Nucleus accumbens (tissue), 56 donors: ENCODE measurements around the gene GLT1D1.

Source experiments
- DNase-seq, 56 donors: peaks; one replicate each; lab custom pipeline; 2025; lab: John Stamatoyannopoulos, UW

GLT1D1 gene

DNA sequence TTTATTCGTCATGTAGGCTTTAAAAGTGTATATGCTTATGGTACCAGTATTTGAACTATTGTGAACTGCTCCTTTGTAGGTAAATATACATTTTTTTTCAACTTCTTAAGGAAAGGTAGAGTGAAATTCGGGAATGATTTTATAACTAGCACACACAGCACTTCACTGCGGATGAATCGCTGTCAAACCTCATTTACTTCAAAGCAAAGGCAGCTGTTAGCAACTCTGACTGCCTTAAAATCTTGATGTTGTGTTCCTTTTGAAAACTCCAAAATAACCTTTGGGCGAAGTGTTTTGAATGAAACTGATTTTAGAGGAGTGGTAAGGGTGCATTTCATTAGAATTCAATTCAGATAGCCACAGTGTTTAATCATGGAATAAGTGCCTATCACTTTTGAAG is 95.8 kb downstream of the GLT1D1 start:
- DNase-seq, result no peak

DNA sequence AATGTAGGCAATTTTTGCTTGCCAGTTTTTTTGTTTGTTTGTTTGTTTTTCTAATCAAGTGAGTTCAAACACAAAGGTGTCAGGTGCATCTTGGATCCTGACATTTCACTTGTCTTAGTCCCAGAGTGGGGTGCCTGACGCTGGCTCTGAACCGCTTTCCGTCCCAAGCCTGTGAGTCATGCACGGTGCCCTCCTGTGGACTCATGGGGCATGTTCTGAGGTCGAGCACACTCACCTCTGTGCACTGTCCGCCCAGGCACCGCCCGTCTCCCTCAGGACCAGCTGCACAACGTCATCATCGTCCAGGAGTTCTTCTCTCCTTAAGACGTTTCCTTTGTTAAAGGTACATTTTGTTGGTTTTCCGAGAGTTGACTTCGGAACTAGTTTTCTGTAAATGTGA is 98.2 kb downstream of the GLT1D1 start:
- no peak for DNase-seq

DNA sequence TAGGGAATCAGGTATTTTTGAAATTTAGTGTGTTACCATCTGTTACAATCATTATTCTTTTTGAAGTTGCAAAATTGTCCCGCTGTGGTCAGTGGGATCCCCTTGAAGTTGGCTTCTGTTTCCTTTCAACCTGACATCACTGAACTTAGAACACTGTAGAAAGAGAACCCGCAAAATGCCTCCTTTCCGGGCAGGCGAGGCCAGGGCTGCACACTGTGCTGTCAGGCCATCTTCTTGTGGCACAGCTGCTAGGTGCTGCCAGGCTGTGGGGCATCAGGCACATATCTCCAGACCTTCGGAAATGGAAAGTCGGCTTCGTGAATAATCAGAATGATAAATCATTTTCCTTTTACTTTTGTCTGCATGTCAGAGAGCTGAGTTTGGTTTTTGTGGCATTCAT is 103.5 kb downstream of the GLT1D1 start:
- DNase-seq, result no peak

DNA sequence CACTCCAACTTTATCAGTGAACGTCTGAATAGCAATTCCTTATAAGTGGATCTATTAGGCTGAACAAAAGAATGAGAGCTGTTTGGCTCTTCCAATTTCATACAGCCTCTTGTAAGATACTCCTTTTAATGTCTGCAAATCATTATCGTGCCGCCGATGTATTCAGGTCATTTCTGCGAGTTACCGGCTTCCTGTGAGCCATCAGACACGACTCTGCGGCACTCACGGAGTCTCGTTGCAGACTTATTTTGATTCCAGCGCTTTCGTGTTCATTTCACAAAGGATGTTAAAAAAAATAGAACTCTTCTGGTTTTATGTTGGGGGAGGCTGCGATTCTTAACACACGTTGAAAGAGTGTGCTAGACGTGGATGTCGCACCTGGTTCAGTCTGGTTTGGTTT is 106.6 kb downstream of the GLT1D1 start:
- DNase-seq, result no peak

DNA sequence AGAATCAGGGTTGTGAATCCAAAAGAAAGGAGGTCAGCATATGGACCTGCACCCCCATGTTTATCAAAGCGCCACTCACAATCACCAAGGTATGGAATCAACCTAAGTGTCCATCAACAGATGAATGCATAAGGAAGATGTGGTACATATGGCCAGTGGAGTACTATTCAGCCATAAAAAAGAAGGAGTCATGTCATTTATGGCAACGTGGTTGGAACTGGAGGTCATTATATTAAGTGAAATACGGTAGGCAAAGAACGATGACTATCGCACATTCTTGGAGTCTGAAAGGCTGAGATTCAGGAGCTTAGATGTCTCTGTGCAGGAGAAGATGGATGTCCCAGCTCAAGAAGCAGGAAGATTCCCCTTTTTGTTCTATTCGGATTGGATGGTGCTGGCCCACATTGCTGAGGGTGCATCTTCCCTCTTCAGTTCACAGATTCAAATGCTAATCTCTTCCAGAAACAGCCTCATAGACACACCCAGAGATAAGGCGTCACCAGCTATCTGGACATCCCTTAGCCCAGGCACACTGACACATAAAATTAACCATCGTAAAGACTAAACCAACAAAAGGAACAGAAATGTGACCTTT is 108.1 kb downstream of the GLT1D1 start:
- DNase-seq, result no peak

DNA sequence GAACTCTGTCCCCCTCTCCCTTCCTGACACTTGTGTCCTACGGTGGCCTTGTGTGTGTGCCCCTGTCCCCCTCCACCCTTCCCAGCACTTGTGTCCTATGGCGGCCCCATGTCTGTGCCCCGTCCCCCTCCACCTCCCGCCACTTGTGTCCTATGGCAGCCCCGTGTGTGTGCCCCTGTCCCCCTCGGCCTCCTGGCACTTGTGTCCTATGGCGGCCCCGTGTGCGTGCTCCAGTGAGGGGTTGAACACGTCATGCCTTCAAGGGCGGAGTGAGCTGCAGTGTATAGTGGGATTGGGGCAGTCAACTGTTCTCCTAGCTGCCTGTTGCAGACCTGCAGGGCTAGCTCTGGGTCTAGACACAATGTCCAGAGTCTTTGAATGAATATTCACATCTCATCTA is 108.7 kb downstream of the GLT1D1 start:
- no peak for DNase-seq

DNA sequence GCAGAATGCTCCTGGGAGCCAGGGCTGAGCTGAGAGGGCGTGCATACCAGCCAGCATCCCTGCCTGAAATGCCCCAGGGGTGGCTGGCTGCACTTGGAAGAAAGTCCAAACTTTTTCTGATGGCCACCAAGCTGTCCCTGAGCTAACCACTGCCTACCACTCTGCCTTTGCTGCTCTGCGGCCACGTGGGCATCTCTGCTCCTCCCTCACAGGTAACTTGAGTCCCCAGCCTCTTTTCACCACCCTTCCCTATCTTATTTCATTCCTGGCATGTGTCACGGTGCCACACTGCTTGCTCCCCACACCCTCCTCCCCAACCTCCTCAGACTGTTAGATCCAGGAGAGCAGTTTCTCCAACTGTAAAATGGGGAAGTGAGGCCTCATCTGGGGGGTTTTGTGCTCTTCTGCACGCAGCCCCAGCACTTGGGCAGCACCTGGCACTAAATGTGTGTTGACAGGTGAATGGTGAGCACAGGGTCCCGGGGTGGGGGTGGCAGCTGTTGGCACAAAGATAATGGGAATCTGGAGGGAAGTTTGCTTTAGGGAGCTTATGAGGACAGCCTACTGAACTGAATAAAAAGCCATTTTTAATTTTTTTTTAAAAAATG is 113.0 kb downstream of the GLT1D1 start:
- no peak for DNase-seq

DNA sequence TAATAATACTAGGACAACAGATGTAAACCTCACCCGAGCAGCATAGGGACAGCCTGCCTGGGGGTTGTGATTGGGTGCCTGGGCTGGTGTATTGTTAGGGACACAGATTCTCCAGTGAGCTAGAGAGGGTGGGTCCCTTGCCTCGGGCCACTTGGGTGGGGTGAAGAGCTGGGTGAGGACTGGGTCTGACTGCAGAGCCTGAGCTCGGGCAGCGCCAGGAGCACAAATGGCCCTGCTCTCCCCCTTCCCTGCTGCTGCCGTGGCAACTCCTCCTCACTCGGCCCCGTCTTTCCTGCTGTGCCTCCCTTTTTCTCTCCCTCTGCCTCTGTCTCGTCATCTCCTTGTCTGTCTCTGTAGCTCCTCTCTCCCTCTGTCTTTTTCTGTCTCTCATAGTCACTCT is 115.4 kb downstream of the GLT1D1 start:
- no peak for DNase-seq

DNA sequence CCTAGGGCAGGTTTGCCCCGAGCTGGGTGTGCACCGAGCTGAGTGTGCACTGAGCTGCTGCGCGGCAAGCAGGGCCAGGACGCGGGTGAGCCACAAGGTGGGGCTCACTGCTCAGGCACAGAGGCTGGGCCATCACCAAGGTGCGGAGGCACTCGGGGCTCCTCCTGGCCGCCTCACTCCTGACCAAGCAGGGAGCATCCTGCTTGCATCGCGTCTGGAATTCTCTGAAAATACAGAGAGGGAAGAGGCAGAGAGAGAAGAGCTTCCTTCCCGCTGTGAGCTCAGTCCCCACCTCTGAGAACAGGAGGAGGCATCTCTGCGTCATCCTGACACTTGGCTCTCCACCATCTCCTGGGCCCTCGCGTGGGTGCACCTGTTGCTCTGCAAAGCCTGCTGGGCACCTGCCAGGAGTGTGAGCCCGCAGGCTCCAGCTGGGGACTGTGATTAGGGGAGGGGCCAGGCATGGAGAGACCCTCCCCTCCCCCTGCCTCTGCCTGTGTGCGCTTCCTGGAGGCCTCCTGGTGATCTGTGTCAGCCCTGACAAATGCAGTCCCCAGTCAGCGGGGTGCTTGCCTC is 116.3 kb downstream of the GLT1D1 start:
- peak in 44 of 56 donors; percentile 2 to 88 (median 50) for DNase-seq

DNA sequence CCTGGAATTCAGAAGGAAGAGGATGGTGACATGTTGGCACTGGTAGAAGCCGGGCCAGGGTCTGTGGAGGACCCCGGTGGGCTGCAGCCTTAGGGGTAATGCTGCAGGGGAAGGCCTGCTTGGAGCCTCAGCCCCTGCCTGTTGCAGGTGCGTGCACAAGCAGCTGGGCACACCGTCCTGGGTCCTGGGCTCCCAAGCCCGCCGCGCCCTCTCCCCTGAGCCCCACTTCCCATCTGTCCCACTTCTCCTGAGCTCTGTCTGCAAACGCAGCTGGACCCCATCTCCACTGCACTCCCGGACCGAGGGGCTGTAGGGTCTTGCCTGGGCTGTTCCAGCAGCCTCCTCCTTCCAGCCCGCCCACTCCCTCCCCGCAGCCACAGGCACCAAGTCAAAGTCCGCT is 116.8 kb downstream of the GLT1D1 start:
- DNase-seq, result no peak

DNA sequence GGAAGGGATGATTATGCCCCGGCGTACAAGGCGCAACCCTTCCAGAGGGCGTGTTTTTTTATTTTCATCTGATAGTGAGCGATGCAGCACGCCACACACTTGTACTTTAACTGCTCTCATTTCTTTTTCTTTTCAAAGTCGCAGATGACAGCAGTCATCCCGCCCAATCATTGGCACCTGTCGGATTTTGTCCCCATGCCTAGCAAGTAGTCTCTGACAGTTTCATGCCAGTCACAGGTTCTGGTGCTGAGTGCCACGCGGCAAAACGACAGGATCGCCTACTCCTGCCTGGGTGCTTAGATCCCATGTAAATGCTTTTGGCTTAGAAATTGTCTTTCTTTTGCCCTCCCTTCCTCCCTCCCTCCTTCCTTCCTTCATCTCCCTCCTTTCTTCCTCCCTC is 117.7 kb downstream of the GLT1D1 start:
- DNase-seq, result peak in 19 of 56 donors; percentile 5 to 64 (median 33)

DNA sequence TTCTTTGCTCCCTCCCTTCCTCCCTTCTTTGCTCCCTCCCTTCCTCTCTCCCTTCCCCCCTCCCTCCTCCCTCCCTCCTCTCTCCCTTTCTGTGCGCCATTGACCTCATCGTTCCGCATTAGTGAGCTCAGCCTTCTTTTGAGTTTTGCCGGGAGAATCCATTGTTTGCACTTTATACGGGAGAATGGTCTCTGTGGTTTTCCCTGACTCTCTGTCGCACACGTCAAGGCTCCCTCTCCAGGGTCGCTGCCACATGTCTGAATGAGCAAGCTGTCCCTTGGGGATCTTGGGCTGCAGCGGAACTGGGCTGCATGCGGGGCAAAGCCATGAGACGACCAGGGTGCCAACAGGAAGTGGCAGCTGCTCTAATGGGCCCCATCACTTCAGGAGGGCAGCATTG is 118.5 kb downstream of the GLT1D1 start:
- no peak for DNase-seq

DNA sequence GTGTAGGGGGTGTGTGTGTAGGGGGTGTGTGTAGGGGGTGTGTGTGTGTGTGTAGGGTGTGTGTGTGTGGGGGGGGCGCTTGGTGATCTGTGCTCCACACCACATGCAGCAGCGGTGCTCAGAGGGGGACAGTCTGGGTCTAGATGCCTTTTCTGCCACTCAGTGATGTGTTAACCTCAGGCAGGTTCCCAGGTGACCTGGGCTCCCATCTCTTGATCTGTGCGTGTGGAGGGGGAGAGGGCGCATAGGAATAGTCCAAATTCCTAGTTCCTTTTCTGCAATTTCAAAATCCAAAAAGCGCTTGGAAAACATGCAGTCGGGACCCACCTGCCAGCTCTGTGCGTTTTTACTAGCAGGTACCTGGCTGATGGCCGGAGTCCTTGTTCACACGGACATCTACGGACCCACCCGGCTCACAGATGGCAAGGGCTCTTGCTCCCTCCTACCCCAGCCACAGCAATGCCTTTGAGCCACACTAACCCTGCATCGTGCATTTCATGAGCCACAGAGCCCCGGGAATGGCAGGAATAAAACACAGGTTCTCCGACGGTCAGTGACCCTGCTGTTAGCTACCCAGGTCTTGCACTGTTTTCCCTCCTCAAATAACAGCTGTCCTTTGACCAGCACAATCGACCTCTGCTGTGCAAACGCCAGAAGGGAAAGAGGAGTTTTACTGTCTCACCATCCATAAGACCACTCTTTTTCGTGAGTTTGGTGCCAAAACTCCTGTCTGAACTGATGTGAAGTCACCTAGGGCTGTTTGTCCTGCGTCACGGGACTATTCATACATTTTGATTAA is 120.8 kb downstream of the GLT1D1 start:
- DNase-seq, result no peak

DNA sequence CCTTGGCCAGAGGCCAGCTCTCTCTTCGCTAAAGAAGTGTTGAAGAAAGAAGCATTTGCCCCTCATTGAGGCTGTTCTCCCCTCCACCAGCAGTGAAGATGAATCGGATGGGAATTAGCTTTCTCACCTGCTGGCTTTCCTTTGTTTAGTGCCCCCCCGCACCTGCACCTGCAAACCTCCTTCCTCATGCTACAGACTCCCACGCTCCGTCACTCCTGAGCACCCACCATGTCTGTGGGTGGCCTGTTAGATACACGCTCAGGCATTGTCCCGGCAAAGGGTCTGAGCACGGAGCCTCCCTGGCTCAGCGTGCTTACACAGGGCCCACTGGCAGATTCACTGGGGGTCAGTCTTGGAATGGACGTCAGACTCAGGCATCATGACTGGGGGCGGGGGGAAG is 121.6 kb downstream of the GLT1D1 start:
- peak in 10 of 56 donors; percentile 1 to 37 (median 10) for DNase-seq

DNA sequence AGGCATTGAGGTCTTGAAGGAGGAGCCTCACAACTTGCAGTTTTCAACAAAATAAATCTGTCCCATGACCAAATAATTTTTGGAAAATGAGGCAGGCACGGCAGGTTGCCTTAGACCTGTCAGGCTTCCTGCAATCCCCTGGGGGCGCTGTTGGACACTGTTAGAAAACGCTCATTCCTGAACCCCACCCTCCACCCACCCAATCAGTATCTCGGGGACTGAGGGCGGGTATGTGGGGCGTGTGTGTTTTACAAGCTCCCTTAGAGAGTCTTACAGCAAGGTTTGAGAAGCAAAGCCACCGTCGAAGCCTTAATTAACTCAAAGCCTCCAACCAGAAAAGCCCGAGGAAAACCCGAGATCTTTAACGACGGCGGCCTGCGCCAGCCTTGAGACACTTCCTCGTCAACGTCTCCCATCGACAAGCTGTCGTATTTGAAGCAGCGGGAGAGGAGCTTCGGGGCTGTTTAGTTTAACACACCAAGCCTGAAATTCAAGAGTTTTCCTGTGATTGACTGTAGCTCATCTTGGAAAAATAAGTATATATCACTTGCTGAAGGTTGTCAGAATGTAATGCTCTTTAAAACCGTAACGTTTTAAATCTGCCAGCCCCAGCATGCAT is 123.0 kb downstream of the GLT1D1 start:
- DNase-seq, result peak in 42 of 56 donors; percentile 2 to 87 (median 54)

DNA sequence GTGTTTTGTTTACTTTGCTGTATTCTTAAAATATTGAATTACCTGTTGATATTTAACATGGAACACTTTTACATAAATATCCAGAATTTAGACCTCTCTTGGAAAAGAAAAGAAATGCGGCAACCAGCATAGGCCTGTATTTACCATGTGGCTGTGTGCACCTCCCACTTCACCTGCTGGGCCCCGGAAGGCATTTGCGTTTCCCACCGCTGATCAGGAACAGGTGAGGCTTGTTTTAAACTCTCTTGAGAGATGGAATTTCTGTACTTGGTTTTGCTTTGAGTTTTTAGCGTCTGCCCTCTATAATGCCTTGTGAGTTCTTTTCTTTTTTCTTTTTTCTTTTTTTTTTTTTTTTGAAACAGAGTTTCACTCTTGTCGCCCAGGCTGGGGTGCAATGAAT is 124.2 kb downstream of the GLT1D1 start:
- DNase-seq, result no peak

DNA sequence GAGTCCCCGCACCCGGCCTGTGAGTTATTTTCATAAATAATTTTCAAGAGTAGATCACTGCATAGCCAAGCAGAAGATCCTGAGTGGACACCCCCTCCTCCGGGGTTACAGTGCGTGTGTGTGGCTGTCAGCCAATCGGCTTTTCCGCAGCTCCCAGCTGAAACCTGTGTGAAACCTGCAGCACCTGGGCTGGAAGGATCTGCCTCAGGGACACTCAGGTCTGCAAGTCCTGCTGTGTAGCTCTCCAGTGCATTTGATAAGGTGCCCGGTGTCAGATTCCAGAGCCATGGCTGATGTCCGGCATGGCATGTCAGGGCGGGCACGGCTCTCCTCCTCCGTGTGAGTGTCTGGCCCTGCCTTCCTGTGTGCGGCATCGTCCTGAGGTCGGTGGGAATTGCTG is 124.8 kb downstream of the GLT1D1 start:
- DNase-seq, result no peak

DNA sequence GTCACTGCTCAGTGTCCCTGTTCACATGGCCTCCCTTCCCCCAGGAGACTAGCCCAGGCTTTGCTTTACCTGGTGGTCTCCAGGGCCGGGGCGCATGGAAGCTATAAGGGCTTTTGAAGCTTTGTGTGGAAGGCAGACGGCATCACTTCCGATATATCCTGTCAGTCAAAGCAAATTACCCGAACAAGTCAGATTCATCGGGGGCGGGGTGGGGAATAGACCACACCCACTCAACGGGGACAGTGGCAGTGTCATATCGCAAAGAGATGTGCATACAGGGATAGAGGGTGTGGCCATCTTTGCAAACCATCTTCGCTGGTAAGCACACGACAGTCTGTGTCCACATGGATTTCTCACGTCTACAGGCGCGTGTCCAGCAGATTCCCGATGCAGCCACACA is 127.3 kb downstream of the GLT1D1 start:
- DNase-seq, result no peak

DNA sequence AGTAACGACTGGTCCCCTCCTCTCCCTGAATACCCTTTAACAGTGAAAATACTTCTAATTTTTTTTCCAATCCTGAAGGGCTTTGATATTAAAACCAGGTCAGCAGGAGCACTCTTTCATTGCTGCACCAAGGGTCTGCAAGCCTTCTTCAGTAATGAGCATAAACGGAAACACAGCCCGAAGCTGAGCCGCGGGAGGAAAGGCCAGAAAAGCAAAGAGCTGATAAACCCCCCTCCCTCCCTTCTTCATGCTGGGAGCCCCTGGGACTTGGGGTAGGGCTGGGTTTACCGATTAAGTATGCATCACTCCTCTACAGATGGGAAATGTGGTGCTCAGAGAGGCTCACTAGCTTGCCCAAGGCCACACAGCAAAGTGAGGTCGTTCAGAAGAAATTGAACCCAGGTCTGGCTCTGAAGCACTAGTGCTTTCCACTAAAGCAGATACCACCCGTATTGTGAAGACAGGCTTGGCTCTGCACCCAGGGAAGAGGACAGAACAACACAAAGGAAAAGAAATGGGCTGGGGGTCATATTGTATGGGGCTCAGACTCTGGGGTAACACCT is 128.8 kb downstream of the GLT1D1 start:
- no peak for DNase-seq

DNA sequence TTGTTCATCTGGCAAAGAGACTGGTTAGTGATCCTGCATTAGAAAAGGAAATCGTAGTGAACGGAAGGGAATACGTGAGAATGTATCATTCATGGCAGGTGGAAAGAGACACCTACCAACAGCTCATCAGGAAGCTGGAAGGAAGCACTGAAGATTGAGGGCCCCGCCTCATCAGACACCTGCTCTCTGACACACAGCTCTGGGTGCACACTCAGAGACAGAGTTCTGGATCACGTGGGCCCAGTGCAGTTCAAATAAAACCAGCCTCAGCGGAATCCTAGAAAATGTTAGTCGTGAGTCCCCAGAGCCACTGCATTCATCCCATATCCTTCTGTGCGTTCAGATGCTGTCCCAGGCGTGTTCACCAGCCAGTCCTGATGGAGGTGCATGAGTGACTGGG is 129.7 kb downstream of the GLT1D1 start:
- peak in 13 of 56 donors; percentile 5 to 55 (median 19) for DNase-seq

DNA sequence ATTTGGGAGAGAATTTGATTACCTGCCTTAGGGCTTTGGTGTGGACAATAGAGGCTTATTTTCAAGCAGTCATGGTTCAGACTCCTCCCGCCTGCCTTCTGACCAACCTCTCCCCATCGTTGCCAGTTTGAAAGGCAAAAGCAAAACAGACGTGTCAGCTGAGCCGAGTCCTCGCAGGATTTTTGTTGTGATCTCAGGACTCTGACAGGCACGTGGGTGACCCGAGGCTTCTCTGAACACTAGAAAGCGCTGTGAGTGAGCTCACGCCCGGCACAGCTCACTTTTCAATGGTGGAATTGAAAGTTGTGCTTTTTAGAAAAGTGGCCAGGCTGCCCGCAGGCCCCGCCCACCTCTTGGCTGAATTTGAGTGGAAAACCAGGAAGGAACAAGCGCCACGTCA is 130.1 kb downstream of the GLT1D1 start:
- DNase-seq, result no peak
